Neuronal stem cell (in vitro differentiated cells): ENCODE measurements around the gene ZNF597.

Experiments
- DNase-seq: peaks from one replicate; pipeline ENCODE4 v3.0.0-alpha.2; 2013; ENCODE audit warnings: low spot score
- H2AFZ ChIP-seq: one replicate; pipeline ENCODE4 v1.6.1; 2013; ENCODE audit warnings: mild to moderate bottlenecking, low read length, inconsistent platforms
- H2AK5ac ChIP-seq: 2 replicates; pipeline ENCODE4 v1.6.1; 2013; ENCODE audit warnings: low read depth, mild to moderate bottlenecking, inconsistent platforms, low read length, moderate library complexity, mixed read lengths
- H2BK120ac ChIP-seq: 2 replicates; pipeline ENCODE4 v1.6.1; 2013; ENCODE audit warnings: low read depth, mild to moderate bottlenecking, inconsistent platforms, low read length, moderate library complexity, mixed read lengths
- H2BK12ac ChIP-seq: one replicate; pipeline ENCODE4 v1.6.1; 2013; ENCODE audit warnings: low read length, inconsistent platforms
- H2BK15ac ChIP-seq: 2 replicates; pipeline ENCODE4 v1.6.1; 2013; ENCODE audit warnings: mild to moderate bottlenecking, low read length, inconsistent platforms, mixed read lengths
- H2BK5ac ChIP-seq: one replicate; pipeline ENCODE4 v1.6.1; 2013; ENCODE audit warnings: inconsistent platforms, mild to moderate bottlenecking, low read length, moderate library complexity
- H3K14ac ChIP-seq: one replicate; pipeline ENCODE4 v1.6.1; 2013; ENCODE audit warnings: low read length, inconsistent platforms
- H3K18ac ChIP-seq: 2 replicates; pipeline ENCODE4 v1.6.1; 2013; ENCODE audit warnings: low read length, inconsistent platforms
- H3K23ac ChIP-seq: 2 replicates; pipeline ENCODE4 v1.6.1; 2013; ENCODE audit warnings: low read depth, mild to moderate bottlenecking, mixed read lengths, low read length, inconsistent platforms; ENCODE audit not compliant: poor library complexity
- H3K27ac ChIP-seq: replicated peaks from 3 replicates; pipeline ENCODE4 v1.5.1; 2013; ENCODE audit warnings: low read length, inconsistent platforms
- H3K27me3 ChIP-seq, 3 experiments: 2 replicates each; pipeline ENCODE4 v1.6.1; 2013; ENCODE audit warnings: low read length in 3 of 3, mild to moderate bottlenecking in 2 of 3, inconsistent platforms in 1 of 3, low read depth in 1 of 3, mixed read lengths in 1 of 3, moderate library complexity in 1 of 3; ENCODE audit not compliant: control insufficient read depth in 3 of 3, insufficient read depth in 3 of 3
- H3K36me3 ChIP-seq, 2 donors: replicated peaks in 1 of 2; 2 replicates each; pipeline ENCODE4 v1.6.1; 2013; ENCODE audit warnings: low read length in 2 of 2; ENCODE audit not compliant: control insufficient read depth in 2 of 2, insufficient read depth in 2 of 2
- H3K4ac ChIP-seq: 2 replicates; pipeline ENCODE4 v1.6.1; 2013; ENCODE audit warnings: inconsistent platforms, mild to moderate bottlenecking, low read length, moderate library complexity
- H3K4me1 ChIP-seq, 2 donors: 1 replicate in 1 of 2; 2 replicates in 1 of 2; pipeline ENCODE4 v1.6.1; 2013; ENCODE audit warnings: low read length in 2 of 2, low read depth in 1 of 2; ENCODE audit not compliant: control insufficient read depth in 2 of 2, insufficient read depth in 1 of 2
- H3K4me2 ChIP-seq: one replicate; pipeline ENCODE4 v1.6.1; 2013; ENCODE audit warnings: mild to moderate bottlenecking, low read length, inconsistent platforms; ENCODE audit not compliant: insufficient read depth, poor library complexity, severe bottlenecking
- H3K4me3 ChIP-seq, 2 donors: 2 replicates each; pipeline ENCODE4 v1.5.1; 2013; ENCODE audit warnings: low read length in 2 of 2, mild to moderate bottlenecking in 2 of 2, inconsistent platforms in 1 of 2, moderate library complexity in 1 of 2
- H3K79me1 ChIP-seq: one replicate; pipeline ENCODE4 v1.6.1; 2013; ENCODE audit warnings: low read depth, mild to moderate bottlenecking, inconsistent platforms, low read length, moderate library complexity
- H3K9ac ChIP-seq: one replicate; pipeline ENCODE4 v1.6.1; 2013; ENCODE audit warnings: mild to moderate bottlenecking, low read depth, low read length, inconsistent platforms; ENCODE audit not compliant: poor library complexity
- H3K9me3 ChIP-seq, 2 donors: replicated peaks in 1 of 2; 2 replicates each; pipeline versions ENCODE3 to v1.6.1; 2013; ENCODE audit warnings: low read length in 2 of 2, mild to moderate bottlenecking in 2 of 2, inconsistent platforms in 1 of 2, low read depth in 1 of 2, mixed read lengths in 1 of 2, moderate library complexity in 1 of 2; ENCODE audit not compliant: control insufficient read depth in 2 of 2, insufficient read depth in 1 of 2
- H4K8ac ChIP-seq: one replicate; pipeline ENCODE4 v1.6.1; 2013; ENCODE audit warnings: low read depth, mild to moderate bottlenecking, inconsistent platforms, low read length, moderate library complexity
- H4K91ac ChIP-seq: one replicate; pipeline ENCODE4 v1.6.1; 2013; ENCODE audit warnings: low read length, low read depth, mild to moderate bottlenecking, inconsistent platforms; ENCODE audit not compliant: poor library complexity
- WGBS, 2 donors: extraction: QIAGEN DNeasy Blood & Tissue Kit; methylation state at CpG; one replicate each; pipeline ENCODE4 v1.1.7; 2013; ENCODE audit warnings: missing lambda C conversion rate in 2 of 2, mixed read lengths in 1 of 2; ENCODE audit not compliant: insufficient read length in 2 of 2, insufficient replicate concordance in 1 of 2; ENCODE audit errors: extremely low coverage in 2 of 2; 5-methylcytosine and 5-hydroxymethylcytosine counted together

The ZNF597 gene

DNA sequence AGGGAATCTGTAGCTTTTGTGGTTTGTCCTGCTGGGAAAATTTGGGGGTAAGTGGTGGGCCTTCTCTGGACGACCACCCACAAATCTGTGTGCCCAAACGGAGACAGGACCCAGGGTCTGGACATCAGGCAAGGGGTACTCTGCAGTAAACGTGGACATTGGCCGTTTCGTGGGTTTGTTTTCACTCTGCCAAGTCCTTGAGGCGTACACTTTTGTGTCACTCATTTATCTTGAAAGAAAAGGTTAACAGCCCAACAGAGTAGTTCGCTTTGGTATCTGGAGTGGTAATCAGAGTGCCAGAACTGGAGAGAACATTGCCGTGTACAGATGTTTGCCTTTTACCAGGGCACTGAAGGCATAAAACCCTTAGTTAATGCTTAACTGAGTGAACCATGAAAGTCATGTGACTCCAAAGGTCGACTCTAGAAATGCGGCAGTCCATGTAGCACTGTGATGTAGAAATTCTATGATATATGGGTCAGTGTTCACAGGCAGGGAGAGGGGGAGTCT, 15.6 kb upstream of the ZNF597 start:
- no peak overlapping the region for H3K4ac ChIP-seq
- peaks cover 4% of the 10 kb centered on the region for H3K79me1 ChIP-seq
- H2AK5ac ChIP-seq: peak overlapping the region; percentile 95
- peaks cover 0 to 13% of the 10 kb centered on the region in 2 donors for H3K36me3 ChIP-seq
- H4K8ac ChIP-seq: no peak overlapping the region
- H2BK5ac ChIP-seq: no peak overlapping the region
- no peak for DNase-seq
- H3K27me3 ChIP-seq: no peaks in the 10 kb centered on the region
- H3K4me3 ChIP-seq: peak overlapping the region; percentile 77 to 92
- peak overlapping the region; percentile 80 for H3K4me2 ChIP-seq
- H2BK120ac ChIP-seq: no peak overlapping the region
- peak overlapping the region; percentile 88 for H3K27ac ChIP-seq
- H4K91ac ChIP-seq: no peak overlapping the region
- peaks cover 0 to 2% of the 10 kb centered on the region in 2 donors for H3K9me3 ChIP-seq
- no peak overlapping the region for H2BK15ac ChIP-seq
- H2BK12ac ChIP-seq: no peak overlapping the region
- peak overlapping the region; percentile 99 for H3K18ac ChIP-seq
- WGBS, 2 donors: no CpG with 5 or more reads among the region's 10 CpGs
- H3K9ac ChIP-seq: no peak overlapping the region
- H2AFZ ChIP-seq: peak overlapping the region; percentile 99
- H3K14ac ChIP-seq: no peak overlapping the region
- H3K4me1 ChIP-seq: peaks cover 17 to 21% of the 10 kb centered on the region in 2 donors
- H3K23ac ChIP-seq: no peak overlapping the region

GRCh38 chr16:3458278-3458851, 15.1 kb upstream of the ZNF597 start:
- no CpG with 5 or more reads among the region's 47 CpGs for WGBS, 2 donors
- peak overlapping the region; percentile 96 for H3K23ac ChIP-seq
- peak overlapping the region; percentile 99 for H3K9ac ChIP-seq
- no peak overlapping the region for H4K8ac ChIP-seq
- H3K36me3 ChIP-seq: peaks cover 0 to 13% of the 10 kb centered on the region in 2 donors
- H2AFZ ChIP-seq: peak overlapping the region; percentile 99
- peak overlapping the region; percentile 88 for H3K27ac ChIP-seq
- H2BK12ac ChIP-seq: no peak overlapping the region
- H2BK5ac ChIP-seq: peak overlapping the region; percentile 88
- peak overlapping the region; percentile 77 to 92 for H3K4me3 ChIP-seq
- DNase-seq: peak; percentile 59
- H2AK5ac ChIP-seq: peak overlapping the region; percentile 95
- peaks cover 17 to 21% of the 10 kb centered on the region in 2 donors for H3K4me1 ChIP-seq
- H3K14ac ChIP-seq: peak overlapping the region; percentile 85
- peak overlapping the region; percentile 80 for H3K4me2 ChIP-seq
- H2BK15ac ChIP-seq: peak overlapping the region; percentile 46
- H3K9me3 ChIP-seq: no peaks in the 10 kb centered on the region
- peaks cover 4% of the 10 kb centered on the region for H3K79me1 ChIP-seq
- no peak overlapping the region for H3K4ac ChIP-seq
- no peak overlapping the region for H2BK120ac ChIP-seq
- H3K27me3 ChIP-seq: no peaks in the 10 kb centered on the region
- H4K91ac ChIP-seq: no peak overlapping the region
- H3K18ac ChIP-seq: peak overlapping the region; percentile 99

DNA sequence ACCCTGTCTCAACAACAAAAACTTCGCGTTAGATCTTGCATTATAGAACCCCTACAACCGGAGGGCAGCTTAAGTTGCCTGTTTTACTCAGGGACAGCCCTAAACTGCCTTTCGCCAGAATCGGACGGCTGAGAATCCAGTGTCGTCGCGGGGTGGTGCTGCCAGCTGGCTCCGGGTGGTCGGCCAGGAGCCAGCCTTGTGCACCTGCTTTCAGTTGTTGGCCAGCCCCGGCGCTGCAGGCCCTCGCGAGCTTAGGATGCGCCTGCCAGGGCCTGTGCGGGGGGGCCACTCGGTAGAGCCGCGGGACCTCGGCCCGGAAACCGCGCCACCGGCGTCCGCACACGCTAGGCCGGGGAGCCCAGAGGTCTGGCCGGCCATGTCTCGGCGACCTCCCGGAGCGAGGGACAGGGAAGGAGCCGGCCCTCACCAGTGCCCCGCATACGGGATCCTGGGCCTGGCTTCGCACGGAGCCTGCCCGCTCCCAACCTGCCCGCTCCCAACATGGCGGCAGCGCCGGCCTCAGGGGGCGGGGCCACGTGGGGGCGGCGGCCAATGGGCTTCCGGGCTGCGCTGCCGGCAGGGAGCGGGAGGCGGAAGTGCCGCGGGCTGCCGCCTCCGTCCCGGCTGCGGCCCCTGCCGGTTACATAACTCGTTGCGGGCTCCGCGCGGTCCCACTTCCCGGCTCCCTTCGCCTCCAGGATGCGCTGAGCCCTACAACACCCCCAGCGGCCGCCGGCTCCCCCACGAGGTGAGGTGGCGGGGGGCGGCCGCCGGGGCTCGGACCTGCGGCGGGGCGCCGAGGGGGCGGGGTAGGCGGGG, 14.3 kb upstream of the ZNF597 start:
- H2BK5ac ChIP-seq: peak overlapping the region; percentile 88
- peak overlapping the region; percentile 1 for H2AK5ac ChIP-seq
- peak overlapping the region; percentile 80 for H3K23ac ChIP-seq
- no peak overlapping the region for H2BK15ac ChIP-seq
- H3K18ac ChIP-seq: peak overlapping the region; percentile 98
- no peak overlapping the region for H2BK120ac ChIP-seq
- H2BK12ac ChIP-seq: no peak overlapping the region
- H3K4ac ChIP-seq: no peak overlapping the region
- WGBS, 2 donors: no CpG with 5 or more reads among the region's 83 CpGs
- no peak overlapping the region for H4K91ac ChIP-seq
- H3K79me1 ChIP-seq: peaks cover 4% of the 10 kb centered on the region
- H3K9me3 ChIP-seq: no peaks in the 10 kb centered on the region
- peak overlapping the region; percentile 77 to 92 for H3K4me3 ChIP-seq
- peak overlapping the region; percentile 80 for H3K4me2 ChIP-seq
- H3K36me3 ChIP-seq: peaks cover 0 to 12% of the 10 kb centered on the region in 2 donors
- H4K8ac ChIP-seq: no peak overlapping the region
- peak; percentile 93 for DNase-seq
- peak overlapping the region; percentile 99 for H2AFZ ChIP-seq
- no peaks in the 10 kb centered on the region for H3K27me3 ChIP-seq
- peak overlapping the region; percentile 99 for H3K9ac ChIP-seq
- H3K14ac ChIP-seq: peak overlapping the region; percentile 25
- peak overlapping the region; percentile 95 for H3K27ac ChIP-seq
- peaks cover 17 to 21% of the 10 kb centered on the region in 2 donors for H3K4me1 ChIP-seq

DNA sequence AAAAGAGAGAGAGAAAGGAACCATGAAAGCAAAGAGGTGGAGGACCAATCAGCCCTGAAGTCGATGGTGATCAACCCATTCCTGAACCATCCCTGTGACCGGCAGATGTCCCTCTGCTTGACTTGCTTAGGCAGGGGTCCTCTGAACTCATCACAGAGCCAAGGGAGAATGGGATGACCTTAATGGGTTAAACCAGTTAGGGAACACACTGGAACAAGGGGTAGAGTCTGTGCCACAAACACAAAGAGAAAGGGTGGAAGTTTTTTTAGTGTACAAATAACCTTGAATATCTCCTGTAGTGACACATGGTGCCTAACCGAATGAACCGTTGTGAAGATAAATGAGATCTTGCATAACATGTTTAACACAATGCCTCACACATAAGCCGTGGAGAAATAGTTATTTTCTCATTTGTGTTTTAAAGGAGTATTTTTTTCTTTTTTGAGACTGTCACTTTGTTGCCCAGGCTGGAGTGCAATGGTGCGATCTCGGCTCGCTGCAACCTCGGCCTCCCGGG, 11.4 kb upstream of the ZNF597 start:
- Histone ChIP-seq H3K4me3 (no peak overlapping the region), H3K36me3 (peaks cover 0 to 18% of the 10 kb centered on the region in 2 donors), H3K27ac (no peak overlapping the region), H2BK12ac (no peak overlapping the region), H4K8ac (no peak overlapping the region), H2AK5ac (no peak overlapping the region), H3K9me3 (no peaks in the 10 kb centered on the region), H3K23ac (no peak overlapping the region), H4K91ac (no peak overlapping the region), H3K14ac (no peak overlapping the region), H3K9ac (no peak overlapping the region), H2BK120ac (no peak overlapping the region), H3K79me1 (peaks cover 2% of the 10 kb centered on the region), H3K4me2 (no peak overlapping the region), H3K18ac (no peak overlapping the region), H2BK5ac (no peak overlapping the region), H2AFZ (no peak overlapping the region), H2BK15ac (no peak overlapping the region), H3K4me1 (peaks cover 8 to 15% of the 10 kb centered on the region in 2 donors), H3K4ac (no peak overlapping the region), H3K27me3 (no peaks in the 10 kb centered on the region)
- no CpG with 5 or more reads among the region's 10 CpGs for WGBS, 2 donors
- no peak for DNase-seq
